HFFc6 (cell line): ENCODE data around the gene NAALADL2. TPM values are rescaled to one million over a fixed set of nuclear protein-coding genes. Genes with fewer than 3 reads are reported as not detected.
A peak's percentile ranks its signal among the peaks of the same experiment; 100 is the strongest.

Source experiments
- DNase-seq: peaks from one replicate; pipeline ENCODE4 v3.0.0-alpha.2; 2018
- H3K27ac Mint-ChIP-seq: 2 replicates; pipeline ENCODE4 v1.8.0; 2020; ENCODE audit warnings: mild to moderate bottlenecking, mixed read lengths
- H3K27me3 Mint-ChIP-seq: 2 replicates; pipeline ENCODE4 v1.8.0; 2021; ENCODE audit warnings: mild to moderate bottlenecking, moderate library complexity, mixed read lengths; ENCODE audit not compliant: insufficient read depth
- H3K36me3 Mint-ChIP-seq: 2 replicates; pipeline ENCODE4 v1.8.0; 2021; ENCODE audit warnings: low read depth, mixed read lengths
- H3K4me1 Mint-ChIP-seq: 2 replicates; pipeline ENCODE4 v1.8.0; 2020; ENCODE audit warnings: low read depth, mixed read lengths
- H3K4me3 Mint-ChIP-seq: 2 replicates; pipeline ENCODE4 v1.8.0; 2020; ENCODE audit warnings: mild to moderate bottlenecking, moderate library complexity, mixed read lengths
- H3K9me3 Mint-ChIP-seq: 2 replicates; pipeline ENCODE4 v1.8.0; 2020; ENCODE audit warnings: mild to moderate bottlenecking, mixed read lengths
- total RNA-seq, 6 experiments: library from RNA; stranded (reverse); fragmentation: NEBNext Ultra II Directional; extraction: Animal tissue kit (Norgen Biotek cat#: 25700); gene quantifications; 2 replicates in 1 of 6; 3 replicates in 5 of 6; pipeline ENCODE4 v1.2.3, GENCODE V29; 2021
- TF ChIP-seq, protein P1 (sequence below): fragments of 200-600 bp; sonication (generic); IDR thresholded peaks from 2 replicates; pipeline ENCODE4 v1.5.0; 2021; ENCODE audit warnings: antibody characterized with exemption, mild to moderate bottlenecking

Gene NAALADL2
- total RNA-seq, 6 experiments from 2014 or later: 12.0 to 15.2 (median 12.3) TPM

DNA sequence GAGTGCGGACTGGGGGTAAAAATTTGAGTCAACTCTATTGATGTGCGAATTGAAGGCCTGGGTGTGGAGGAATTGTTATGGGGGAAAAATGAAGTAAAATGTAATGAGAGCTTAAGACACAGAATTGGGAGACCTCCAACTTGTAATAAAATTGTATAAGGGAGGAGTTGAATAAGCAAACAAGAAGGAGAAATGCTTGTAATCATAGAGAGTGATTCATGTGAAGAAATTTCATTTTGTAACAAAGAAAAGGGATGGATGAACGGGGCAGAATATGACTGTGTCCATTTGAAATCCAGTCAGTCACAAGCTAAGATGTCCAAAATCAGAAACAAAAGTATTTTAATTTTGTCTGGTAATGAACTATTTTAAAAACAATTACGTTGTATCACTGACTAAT lies 552.3 kb downstream of the NAALADL2 start:
- Mint-ChIP-seq H3K27me3 (no peaks in the 10 kb centered on the region), H3K4me3 (peak overlapping the region; percentile 58), H3K36me3 (0 out of 2 replicates have a peak, but pooled peaks cover 3% of the 10 kb centered on the region), H3K27ac (peak overlapping the region; percentile 76), H3K9me3 (no peaks in the 10 kb centered on the region), H3K4me1 (peaks cover 49% of the 10 kb centered on the region)
- TF ChIP-seq, protein P1, sequence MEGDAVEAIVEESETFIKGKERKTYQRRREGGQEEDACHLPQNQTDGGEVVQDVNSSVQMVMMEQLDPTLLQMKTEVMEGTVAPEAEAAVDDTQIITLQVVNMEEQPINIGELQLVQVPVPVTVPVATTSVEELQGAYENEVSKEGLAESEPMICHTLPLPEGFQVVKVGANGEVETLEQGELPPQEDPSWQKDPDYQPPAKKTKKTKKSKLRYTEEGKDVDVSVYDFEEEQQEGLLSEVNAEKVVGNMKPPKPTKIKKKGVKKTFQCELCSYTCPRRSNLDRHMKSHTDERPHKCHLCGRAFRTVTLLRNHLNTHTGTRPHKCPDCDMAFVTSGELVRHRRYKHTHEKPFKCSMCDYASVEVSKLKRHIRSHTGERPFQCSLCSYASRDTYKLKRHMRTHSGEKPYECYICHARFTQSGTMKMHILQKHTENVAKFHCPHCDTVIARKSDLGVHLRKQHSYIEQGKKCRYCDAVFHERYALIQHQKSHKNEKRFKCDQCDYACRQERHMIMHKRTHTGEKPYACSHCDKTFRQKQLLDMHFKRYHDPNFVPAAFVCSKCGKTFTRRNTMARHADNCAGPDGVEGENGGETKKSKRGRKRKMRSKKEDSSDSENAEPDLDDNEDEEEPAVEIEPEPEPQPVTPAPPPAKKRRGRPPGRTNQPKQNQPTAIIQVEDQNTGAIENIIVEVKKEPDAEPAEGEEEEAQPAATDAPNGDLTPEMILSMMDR: no peak
- peak; percentile 32 for DNase-seq

DNA sequence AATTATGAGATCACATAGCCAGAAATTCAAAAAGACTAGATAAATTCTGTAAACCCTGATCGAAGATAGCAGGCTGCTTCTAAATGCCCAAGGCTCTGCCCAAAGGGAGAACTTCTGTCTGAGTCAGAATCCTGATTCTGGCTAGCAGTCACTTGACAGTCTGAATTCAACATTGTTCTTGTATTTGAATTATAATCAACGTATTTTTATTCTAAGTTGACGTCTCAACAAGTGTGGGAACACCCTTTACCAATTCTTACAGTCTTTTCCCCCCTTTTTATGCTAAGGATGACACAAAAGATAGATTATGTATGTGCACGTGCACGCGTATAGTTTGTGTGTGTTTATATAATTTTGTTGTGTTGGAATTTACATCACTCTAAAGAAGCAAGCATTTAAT lies 552.8 kb downstream of the NAALADL2 start:
- peak overlapping the region; percentile 76 for H3K27ac Mint-ChIP-seq
- peaks cover 49% of the 10 kb centered on the region for H3K4me1 Mint-ChIP-seq
- no peaks in the 10 kb centered on the region for H3K27me3 Mint-ChIP-seq
- no peaks in the 10 kb centered on the region for H3K9me3 Mint-ChIP-seq
- TF ChIP-seq, protein P1: no peak
- DNase-seq: peak; percentile 33
- H3K4me3 Mint-ChIP-seq: peak overlapping the region; percentile 58
- 0 out of 2 replicates have a peak, but pooled peaks cover 3% of the 10 kb centered on the region for H3K36me3 Mint-ChIP-seq

DNA sequence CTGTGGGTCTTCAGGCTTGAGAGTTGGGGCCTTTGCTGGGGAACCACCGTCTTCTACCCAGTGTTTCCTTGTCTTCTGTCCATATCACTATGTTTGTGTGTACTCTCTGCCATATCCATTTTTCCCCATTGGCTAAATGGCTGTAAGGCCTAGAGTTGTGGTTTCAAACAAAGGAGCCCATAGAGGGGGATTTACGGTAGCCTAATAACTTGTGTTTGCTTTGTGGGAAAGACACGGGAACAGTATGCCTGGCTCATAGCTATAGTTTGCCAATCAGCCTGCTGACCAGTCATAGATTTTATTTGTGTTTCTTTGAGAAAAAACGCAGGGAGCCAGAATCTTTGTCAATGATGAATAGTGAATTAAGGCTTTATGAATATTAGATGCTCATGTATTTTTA lies 554.8 kb downstream of the NAALADL2 start:
- DNase-seq: no peak
- Mint-ChIP-seq H3K27ac (no peak overlapping the region), H3K9me3 (no peaks in the 10 kb centered on the region), H3K4me1 (peaks cover 41% of the 10 kb centered on the region), H3K27me3 (no peaks in the 10 kb centered on the region), H3K4me3 (no peak overlapping the region), H3K36me3 (0 out of 2 replicates have a peak, but pooled peaks cover 7% of the 10 kb centered on the region)
- TF ChIP-seq, protein P1: no peak

DNA sequence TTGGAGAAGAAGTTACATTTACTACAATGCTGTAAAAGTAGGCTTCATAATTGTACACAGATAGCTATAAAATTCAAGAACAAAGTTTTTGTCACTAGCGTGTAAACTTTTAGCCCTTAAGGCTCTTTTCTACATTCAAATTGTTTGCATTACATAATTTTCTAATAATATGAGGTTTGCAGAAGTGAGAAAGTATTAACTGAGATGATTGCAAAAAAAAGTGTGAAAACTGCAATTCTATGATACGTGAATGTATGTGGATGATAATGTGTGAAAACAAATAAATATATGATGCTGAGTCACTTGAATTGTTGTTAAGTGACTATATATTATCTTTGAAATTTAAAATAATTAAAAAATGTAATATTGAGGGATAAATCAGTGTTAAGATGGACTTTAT lies 557.5 kb downstream of the NAALADL2 start:
- H3K4me1 Mint-ChIP-seq: peaks cover 20% of the 10 kb centered on the region
- H3K9me3 Mint-ChIP-seq: no peaks in the 10 kb centered on the region
- no peak overlapping the region for H3K27ac Mint-ChIP-seq
- H3K36me3 Mint-ChIP-seq: 0 out of 2 replicates have a peak, but pooled peaks cover 7% of the 10 kb centered on the region
- TF ChIP-seq, protein P1: no peak
- DNase-seq: no peak
- H3K4me3 Mint-ChIP-seq: no peak overlapping the region
- H3K27me3 Mint-ChIP-seq: no peaks in the 10 kb centered on the region

DNA sequence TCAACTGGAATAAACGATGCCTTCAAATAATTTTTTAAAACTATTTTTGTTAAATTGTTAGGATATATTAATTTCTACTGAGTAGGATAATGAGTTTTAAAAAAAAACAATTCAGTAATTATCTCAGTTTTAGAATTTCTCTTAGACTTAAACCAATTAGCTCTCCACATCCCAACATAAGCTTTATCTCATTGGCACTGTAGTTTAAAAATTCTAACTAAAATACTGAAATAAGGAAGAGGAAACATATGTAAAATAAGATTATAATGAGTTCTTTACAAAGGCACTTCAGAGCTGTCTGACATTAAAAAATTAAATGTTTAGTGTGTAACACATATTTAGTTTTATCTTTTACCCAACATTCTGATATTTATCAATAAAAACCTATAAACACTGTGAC lies 558.3 kb downstream of the NAALADL2 start:
- no peak overlapping the region for H3K4me3 Mint-ChIP-seq
- TF ChIP-seq, protein P1: no peak
- no peak overlapping the region for H3K27ac Mint-ChIP-seq
- no peaks in the 10 kb centered on the region for H3K9me3 Mint-ChIP-seq
- no peak for DNase-seq
- H3K27me3 Mint-ChIP-seq: no peaks in the 10 kb centered on the region
- H3K4me1 Mint-ChIP-seq: peaks cover 20% of the 10 kb centered on the region
- H3K36me3 Mint-ChIP-seq: 0 out of 2 replicates have a peak, but pooled peaks cover 4% of the 10 kb centered on the region
